ENCODE data around the gene NANOS3.
"Not testable (repeated sequence)": the region's sequence is repeated elsewhere in the genome, so short reads cannot be mapped to it uniquely, and the experiment has no call there.

NANOS3 gene

DNA sequence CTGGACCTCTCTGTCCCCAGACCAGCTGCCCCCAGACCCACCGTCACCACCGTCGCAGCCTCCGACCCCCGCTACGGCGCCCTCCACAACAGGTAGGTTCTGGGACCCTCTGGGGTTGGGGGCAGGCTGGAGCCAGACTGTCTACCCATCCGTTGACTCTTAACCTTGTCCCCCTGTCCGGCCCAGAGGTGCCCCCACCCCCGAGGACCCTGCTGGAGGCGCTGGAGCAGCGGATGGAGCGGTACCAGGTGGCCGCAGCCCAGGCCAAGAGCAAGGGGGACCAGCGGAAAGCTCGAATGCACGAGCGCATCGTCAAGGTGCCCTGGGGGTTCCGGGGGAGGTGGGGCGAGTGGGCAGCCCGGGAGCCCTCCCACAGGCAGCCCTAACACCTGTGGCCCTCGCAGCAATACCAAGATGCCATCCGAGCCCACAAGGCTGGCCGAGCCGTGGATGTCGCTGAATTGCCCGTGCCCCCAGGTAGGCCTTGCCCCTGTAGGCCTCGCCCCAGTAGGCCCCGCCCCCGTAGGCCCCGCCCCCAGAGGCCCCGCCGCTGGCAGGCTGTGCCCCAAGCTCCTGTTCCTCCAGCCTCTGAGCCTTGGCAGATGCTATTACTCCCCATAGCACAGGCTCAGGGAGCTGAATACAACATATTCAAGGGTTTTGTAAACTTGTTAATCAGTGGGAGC lies 41.9 kb downstream of the NANOS3 start:
- Histone ChIP-seq H3K9me3 (ENCODE audit: control insufficient read depth in 1 of 2, low read length in 2 of 2) (peaks cover 0 to 4% of the 10 kb centered on the region in 2 donors), H3K4me1 (ENCODE audit: control insufficient read depth in 1 of 2, insufficient read depth in 2 of 2, low read length in 2 of 2) (no peaks in the 10 kb centered on the region), H3K4me3 (ENCODE audit: low read depth in 1 of 2, low read length in 2 of 2) (no peak overlapping the region), H3K27me3 (ENCODE audit: low read depth, low read length) (no peaks in the 10 kb centered on the region), H3K27ac (ENCODE audit: low read length) (no peak overlapping the region), H3K36me3 (ENCODE audit: control insufficient read depth in 1 of 2, insufficient read depth in 2 of 2, low read length in 2 of 2) (peaks cover 15 to 61% of the 10 kb centered on the region in 2 donors)

DNA sequence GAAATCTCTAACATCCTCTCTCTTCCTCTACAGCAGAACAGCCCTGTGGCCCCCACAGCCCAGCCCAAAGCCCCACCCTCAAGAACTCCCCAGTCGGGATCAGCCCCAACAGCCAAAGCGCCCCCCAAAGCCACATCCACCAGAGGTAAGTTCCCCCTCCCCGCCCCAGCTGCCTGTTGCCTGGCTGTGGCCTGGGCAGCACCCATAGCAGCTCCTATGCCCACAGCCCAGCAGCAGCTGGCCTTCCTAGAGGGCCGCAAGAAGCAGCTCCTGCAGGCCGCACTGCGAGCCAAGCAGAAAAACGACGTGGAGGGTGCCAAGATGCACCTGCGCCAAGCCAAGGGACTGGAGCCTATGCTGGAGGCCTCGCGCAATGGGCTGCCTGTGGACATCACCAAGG lies 43.6 kb downstream of the NANOS3 start:
- H3K9me3 ChIP-seq (ENCODE audit: control insufficient read depth in 1 of 2, low read length in 2 of 2): peaks cover 0 to 4% of the 10 kb centered on the region in 2 donors
- peaks cover 15 to 60% of the 10 kb centered on the region in 2 donors for H3K36me3 ChIP-seq (ENCODE audit: control insufficient read depth in 1 of 2, insufficient read depth in 2 of 2, low read length in 2 of 2)
- H3K27me3 ChIP-seq (ENCODE audit: low read depth, low read length): no peaks in the 10 kb centered on the region
- H3K4me1 ChIP-seq (ENCODE audit: control insufficient read depth in 1 of 2, insufficient read depth in 2 of 2, low read length in 2 of 2): no peaks in the 10 kb centered on the region
- peak overlapping the region in 1 of 2 donors; percentile 19 for H3K4me3 ChIP-seq (ENCODE audit: low read depth in 1 of 2, low read length in 2 of 2)
- no peak overlapping the region for H3K27ac ChIP-seq (ENCODE audit: low read length)

DNA sequence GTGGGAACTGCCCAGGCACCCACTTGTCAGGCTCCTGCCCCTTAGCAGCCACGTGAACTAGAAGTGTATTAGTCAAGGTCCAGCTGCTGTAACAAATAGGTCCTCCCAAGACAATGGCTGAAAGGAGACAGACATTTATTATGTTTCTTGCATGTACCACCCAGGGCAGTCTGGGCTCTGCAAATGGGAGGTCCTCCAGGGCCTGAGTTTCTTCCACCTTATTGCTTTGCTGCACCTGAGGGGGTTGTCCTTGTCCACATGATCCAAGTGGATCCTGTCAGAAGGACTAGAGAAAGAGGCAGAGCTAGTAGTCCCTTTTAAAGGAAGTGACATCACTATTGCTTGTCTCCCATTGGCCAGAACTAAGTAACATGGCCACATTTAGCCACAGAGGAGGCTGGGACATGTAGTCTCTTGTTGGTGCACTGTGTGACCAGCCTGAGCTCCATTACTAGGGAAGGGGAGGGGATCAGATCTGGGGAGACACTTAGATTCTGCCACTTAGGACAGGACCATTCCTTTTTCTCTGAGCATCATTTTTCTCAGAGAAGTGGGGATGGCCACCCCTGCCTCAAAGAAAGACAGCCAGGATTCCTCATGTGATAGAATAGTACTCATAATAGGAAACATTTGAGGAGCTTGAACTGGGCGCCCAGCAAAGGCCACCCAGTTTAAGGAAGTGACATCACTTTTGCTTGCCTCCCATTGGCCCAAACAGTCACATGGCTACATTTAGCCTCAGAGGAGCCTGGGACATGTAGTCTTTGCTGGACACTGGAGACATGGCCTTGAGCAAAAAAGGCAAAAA lies 44.2 kb downstream of the NANOS3 start:
- Histone ChIP-seq H3K4me1 (ENCODE audit: control insufficient read depth in 1 of 2, insufficient read depth in 2 of 2, low read length in 2 of 2) (no peaks in the 10 kb centered on the region), H3K9me3 (ENCODE audit: control insufficient read depth in 1 of 2, low read length in 2 of 2) (peaks cover 0 to 4% of the 10 kb centered on the region in 2 donors), H3K27me3 (ENCODE audit: low read depth, low read length) (no peaks in the 10 kb centered on the region), H3K4me3 (ENCODE audit: low read depth in 1 of 2, low read length in 2 of 2) (peak overlapping the region in 1 of 2 donors; percentile 19), H3K27ac (ENCODE audit: low read length) (no peak overlapping the region), H3K36me3 (ENCODE audit: control insufficient read depth in 1 of 2, insufficient read depth in 2 of 2, low read length in 2 of 2) (peaks cover 15 to 61% of the 10 kb centered on the region in 2 donors)

DNA sequence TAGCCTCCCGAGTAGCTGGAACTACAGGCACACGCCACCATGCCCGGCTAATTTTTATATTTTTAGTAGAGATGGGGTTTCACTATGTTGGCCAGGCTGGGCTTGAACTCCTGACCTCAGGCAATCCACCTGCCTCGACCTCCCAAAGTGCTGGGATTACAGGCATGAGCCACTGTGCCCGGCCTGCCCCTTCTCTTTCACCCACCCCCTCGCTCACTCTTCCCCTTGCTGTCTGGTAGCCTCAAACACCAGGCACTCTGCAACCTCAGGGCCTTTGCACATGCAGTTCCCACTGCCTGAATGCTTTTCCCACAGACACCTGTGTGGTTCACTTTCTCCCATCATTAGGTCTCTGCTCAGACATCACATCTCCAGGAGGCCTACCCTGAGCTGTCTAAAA lies 45.2 kb downstream of the NANOS3 start:
- not testable (repeated sequence) for H3K9me3 ChIP-seq (ENCODE audit: control insufficient read depth in 1 of 2, low read length in 2 of 2); H3K4me3 ChIP-seq (ENCODE audit: low read depth in 1 of 2, low read length in 2 of 2); H3K4me1 ChIP-seq (ENCODE audit: control insufficient read depth in 1 of 2, insufficient read depth in 2 of 2, low read length in 2 of 2); H3K27me3 ChIP-seq (ENCODE audit: low read depth, low read length); H3K27ac ChIP-seq (ENCODE audit: low read length)
- peaks cover 25 to 71% of the 10 kb centered on the region in 2 donors for H3K36me3 ChIP-seq (ENCODE audit: control insufficient read depth in 1 of 2, insufficient read depth in 2 of 2, low read length in 2 of 2)

DNA sequence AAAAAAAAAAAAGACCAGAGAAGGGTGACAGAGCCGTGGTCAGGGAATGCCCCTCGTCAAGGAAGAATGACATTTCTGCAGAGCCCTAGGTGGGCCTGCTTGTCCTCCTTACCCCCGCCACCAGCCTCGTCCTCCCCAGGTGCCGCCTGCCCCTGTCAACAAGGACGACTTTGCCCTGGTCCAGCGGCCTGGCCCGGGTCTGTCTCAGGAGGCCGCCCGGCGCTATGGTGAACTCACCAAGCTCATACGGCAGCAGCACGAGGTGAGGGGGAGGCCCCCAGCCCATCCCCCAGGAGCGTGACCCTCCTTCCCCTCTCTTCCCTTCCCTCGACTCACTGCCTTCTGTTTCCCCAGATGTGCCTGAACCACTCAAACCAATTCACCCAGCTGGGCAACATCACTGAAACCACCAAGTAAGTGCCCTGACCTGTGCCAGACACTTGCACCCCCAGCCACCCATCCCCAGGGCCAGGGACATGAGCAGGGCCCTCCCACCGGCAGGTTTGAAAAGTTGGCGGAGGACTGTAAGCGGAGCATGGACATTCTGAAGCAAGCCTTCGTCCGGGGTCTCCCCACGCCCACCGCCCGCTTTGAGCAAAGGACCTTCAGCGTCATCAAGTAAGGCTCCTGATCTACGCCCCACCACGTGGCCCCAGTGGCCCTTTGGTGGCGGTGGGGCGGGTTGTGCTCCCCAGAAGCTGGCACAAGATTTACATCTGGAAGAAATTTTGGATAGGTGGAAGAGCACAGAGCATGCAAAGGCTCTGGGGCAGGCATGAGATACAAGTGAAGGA lies 46.5 kb downstream of the NANOS3 start:
- Histone ChIP-seq H3K36me3 (ENCODE audit: control insufficient read depth in 1 of 2, insufficient read depth in 2 of 2, low read length in 2 of 2) (peaks cover 27 to 75% of the 10 kb centered on the region in 2 donors), H3K4me1 (ENCODE audit: control insufficient read depth in 1 of 2, insufficient read depth in 2 of 2, low read length in 2 of 2) (no peaks in the 10 kb centered on the region), H3K27ac (ENCODE audit: low read length) (no peak overlapping the region), H3K27me3 (ENCODE audit: low read depth, low read length) (no peaks in the 10 kb centered on the region), H3K9me3 (ENCODE audit: control insufficient read depth in 1 of 2, low read length in 2 of 2) (peaks cover 0 to 4% of the 10 kb centered on the region in 2 donors), H3K4me3 (ENCODE audit: low read depth in 1 of 2, low read length in 2 of 2) (no peak overlapping the region)

DNA sequence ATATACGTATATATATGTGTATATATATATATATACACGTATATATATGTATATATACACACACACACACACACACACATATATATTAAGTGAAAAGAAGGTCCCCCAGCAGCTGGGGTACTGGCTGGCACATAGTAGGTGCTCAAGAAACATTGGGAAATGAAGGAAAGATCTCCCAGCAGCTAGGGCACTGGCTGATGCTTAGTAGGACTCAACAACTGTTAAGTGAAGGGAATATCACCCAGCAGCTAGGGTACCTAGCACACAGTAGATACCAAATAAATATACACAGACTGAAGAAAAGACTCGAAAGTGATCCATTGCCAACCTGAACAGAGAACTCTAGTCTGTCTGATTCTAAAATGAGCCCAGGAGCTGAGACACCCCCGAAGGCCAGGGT lies 49.1 kb downstream of the NANOS3 start:
- no peak overlapping the region for H3K27ac ChIP-seq (ENCODE audit: low read length)
- H3K36me3 ChIP-seq (ENCODE audit: control insufficient read depth in 1 of 2, insufficient read depth in 2 of 2, low read length in 2 of 2): peaks cover 23 to 69% of the 10 kb centered on the region in 2 donors
- no peaks in the 10 kb centered on the region for H3K27me3 ChIP-seq (ENCODE audit: low read depth, low read length)
- H3K4me3 ChIP-seq (ENCODE audit: low read depth in 1 of 2, low read length in 2 of 2): no peak overlapping the region
- no peaks in the 10 kb centered on the region for H3K4me1 ChIP-seq (ENCODE audit: control insufficient read depth in 1 of 2, insufficient read depth in 2 of 2, low read length in 2 of 2)
- no peaks in the 10 kb centered on the region for H3K9me3 ChIP-seq (ENCODE audit: control insufficient read depth in 1 of 2, low read length in 2 of 2)

DNA sequence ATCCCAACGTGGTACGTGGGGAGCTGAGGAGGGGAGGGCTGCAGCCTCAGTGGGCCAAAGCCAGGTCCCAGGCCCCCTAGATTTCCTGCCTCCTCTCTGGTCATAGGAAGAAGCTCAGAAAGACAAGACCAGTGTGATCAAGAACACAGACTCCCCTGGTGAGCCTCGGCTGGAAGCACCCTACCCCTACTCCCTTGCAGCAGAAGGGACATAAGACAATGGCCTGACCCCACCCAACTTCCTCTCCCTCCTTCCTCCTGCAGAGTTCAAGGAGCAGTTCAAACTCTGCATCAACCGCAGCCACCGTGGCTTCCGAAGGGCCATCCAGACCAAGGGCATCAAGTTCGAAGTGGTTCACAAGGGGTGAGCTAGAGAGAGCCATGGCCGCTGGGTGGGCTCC lies 49.8 kb downstream of the NANOS3 start:
- Histone ChIP-seq H3K9me3 (ENCODE audit: control insufficient read depth in 1 of 2, low read length in 2 of 2) (no peaks in the 10 kb centered on the region), H3K27ac (ENCODE audit: low read length) (no peak overlapping the region)

DNA sequence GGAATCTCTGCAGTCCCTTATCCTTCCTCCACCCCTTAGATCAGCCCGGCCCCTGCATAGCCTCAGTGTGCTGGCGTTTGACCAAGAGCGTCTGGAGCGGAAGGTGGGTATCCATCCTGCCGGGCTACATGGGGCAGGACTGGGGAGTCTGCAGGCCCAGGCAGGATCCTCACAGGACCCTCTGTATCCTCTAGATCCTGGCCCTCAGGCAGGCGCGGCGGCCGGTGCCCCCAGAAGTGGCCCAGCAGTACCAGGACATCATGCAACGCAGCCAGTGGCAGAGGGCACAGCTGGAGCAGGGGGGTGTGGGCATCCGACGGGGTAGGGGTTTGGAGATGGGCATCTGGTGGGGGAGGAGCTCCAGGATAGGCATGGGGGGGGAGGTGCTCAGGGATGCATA lies 52.4 kb downstream of the NANOS3 start:
- Histone ChIP-seq H3K9me3 (ENCODE audit: control insufficient read depth in 1 of 2, low read length in 2 of 2) (no peaks in the 10 kb centered on the region), H3K36me3 (ENCODE audit: control insufficient read depth in 1 of 2, insufficient read depth in 2 of 2, low read length in 2 of 2) (peaks cover 16 to 42% of the 10 kb centered on the region in 2 donors), H3K27ac (ENCODE audit: low read length) (no peak overlapping the region), H3K4me3 (ENCODE audit: low read depth in 1 of 2, low read length in 2 of 2) (no peak overlapping the region), H3K4me1 (ENCODE audit: control insufficient read depth in 1 of 2, insufficient read depth in 2 of 2, low read length in 2 of 2) (no peaks in the 10 kb centered on the region), H3K27me3 (ENCODE audit: low read depth, low read length) (no peaks in the 10 kb centered on the region)

More for the DNA sequence above, 49.8 kb downstream of the NANOS3 start:
- no peaks in the 10 kb centered on the region for H3K27me3 ChIP-seq (ENCODE audit: low read depth, low read length)
- H3K4me3 ChIP-seq (ENCODE audit: low read depth in 1 of 2, low read length in 2 of 2): no peak overlapping the region
- H3K36me3 ChIP-seq (ENCODE audit: control insufficient read depth in 1 of 2, insufficient read depth in 2 of 2, low read length in 2 of 2): peaks cover 16 to 64% of the 10 kb centered on the region in 2 donors
- H3K4me1 ChIP-seq (ENCODE audit: control insufficient read depth in 1 of 2, insufficient read depth in 2 of 2, low read length in 2 of 2): no peaks in the 10 kb centered on the region

DNA sequence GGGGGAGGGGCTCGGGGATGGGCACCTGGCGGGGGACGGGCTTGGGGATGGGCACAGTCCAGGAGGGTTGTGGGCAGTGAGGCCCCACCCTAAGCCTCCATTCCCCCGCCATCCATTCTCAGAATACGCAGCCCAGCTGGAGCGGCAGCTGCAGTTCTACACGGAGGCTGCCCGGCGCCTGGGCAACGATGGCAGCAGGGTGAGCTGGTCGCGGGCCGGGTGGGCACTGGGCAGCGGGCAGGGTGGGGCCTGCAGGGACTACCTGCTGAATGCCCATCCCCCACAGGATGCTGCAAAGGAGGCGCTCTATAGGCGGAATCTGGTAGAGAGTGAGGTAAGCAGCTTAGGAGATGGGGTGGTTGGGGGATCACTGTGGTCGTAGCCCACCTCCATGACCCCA lies 53.0 kb downstream of the NANOS3 start:
- Histone ChIP-seq H3K27me3 (ENCODE audit: low read depth, low read length) (no peaks in the 10 kb centered on the region), H3K9me3 (ENCODE audit: control insufficient read depth in 1 of 2, low read length in 2 of 2) (no peaks in the 10 kb centered on the region), H3K27ac (ENCODE audit: low read length) (no peak overlapping the region), H3K4me1 (ENCODE audit: control insufficient read depth in 1 of 2, insufficient read depth in 2 of 2, low read length in 2 of 2) (no peaks in the 10 kb centered on the region), H3K4me3 (ENCODE audit: low read depth in 1 of 2, low read length in 2 of 2) (no peak overlapping the region), H3K36me3 (ENCODE audit: control insufficient read depth in 1 of 2, insufficient read depth in 2 of 2, low read length in 2 of 2) (peaks cover 12 to 36% of the 10 kb centered on the region in 2 donors)

Measured in muscle layer of duodenum (tissue), 2 donors.